ENCODE data around the gene GALNT5. TPM values are rescaled to one million over a fixed set of nuclear protein-coding genes. Genes with fewer than 3 reads are reported as not detected.
"Not testable (repeated sequence)": the region's sequence is repeated elsewhere in the genome, so short reads cannot be mapped to it uniquely, and the experiment has no call there.

The GALNT5 gene
- polyA plus RNA-seq, 3 donors = not detected

- WGBS (ENCODE audit: insufficient coverage) = no CpG with 5 or more reads among the region's 4 CpGs
- peaks cover 29 to 39% (median 36%) of the 10 kb centered on the region in 7 donors for H3K9me3 Mint-ChIP-seq
- H3K4me1 Mint-ChIP-seq = peaks cover 4% of the 10 kb centered on the region
- peaks cover 22 to 24% of the 10 kb centered on the region in 2 donors for H3K9me3 ChIP-seq (replicated peaks in 1 of 2; ENCODE audit: control insufficient read depth in 1 of 2, insufficient read depth in 1 of 2, low read length in 2 of 2)
- no peaks in the 10 kb centered on the region for H3K79me2 ChIP-seq (ENCODE audit: insufficient read depth, low read length)
- no peak for DNase-seq
- no peaks in the 10 kb centered on the region for H3K4me1 ChIP-seq (ENCODE audit: control insufficient read depth in 1 of 2, insufficient read depth in 2 of 2, low read length in 2 of 2)
- H3K27me3 Mint-ChIP-seq (ENCODE audit: low read depth in 3 of 3) = peaks cover 0 to 3% (median 0%) of the 10 kb centered on the region in 3 donors
- H3K4me2 ChIP-seq (replicated peaks; ENCODE audit: extremely low read depth, low read length, poor library complexity, severe bottlenecking) = no peak overlapping the region
- H3K4me3 ChIP-seq (replicated peaks in 1 of 3; ENCODE audit: low read depth in 2 of 3, low read length in 3 of 3) = no peak overlapping the region
- no peak overlapping the region for H3K27ac Mint-ChIP-seq
- no peaks in the 10 kb centered on the region for H3K27me3 ChIP-seq (ENCODE audit: control insufficient read depth in 2 of 2, insufficient read depth in 2 of 2, low read length in 2 of 2)
- peaks cover 6 to 7% of the 10 kb centered on the region in 2 donors for H3K36me3 Mint-ChIP-seq
- intact Hi-C loops (cut with micrococcal nuclease) = no loop called here
- H4K20me1 ChIP-seq (ENCODE audit: insufficient read depth, low read length) = no peaks in the 10 kb centered on the region
- no peak for TF ChIP-seq CTCF (IDR thresholded peaks at IDR 0.05)
- no peak overlapping the region for H3K9ac ChIP-seq (ENCODE audit: insufficient read depth, low read length, poor library complexity, severe bottlenecking)
- H3K4me3 Mint-ChIP-seq = no peak overlapping the region
- no peak overlapping the region for H3K27ac ChIP-seq (ENCODE audit: low read depth in 1 of 2, low read length in 2 of 2)
- H3K36me3 ChIP-seq (replicated peaks in 1 of 2; ENCODE audit: control insufficient read depth in 1 of 2, insufficient read depth in 2 of 2, low read length in 2 of 2) = no peaks in the 10 kb centered on the region
- H2AFZ ChIP-seq (ENCODE audit: insufficient read depth, low read depth, low read length, poor library complexity, severe bottlenecking) = no peak overlapping the region
Measured at GRCh38 chr2:157339965-157340655, 82.6 kb downstream of the GALNT5 start.

- not testable (repeated sequence) for H3K36me3 Mint-ChIP-seq
Measured at GRCh38 chr2:157341381-157341780, 83.9 kb downstream of the GALNT5 start.

More at GRCh38 chr2:157341381-157341780, 83.9 kb downstream of the GALNT5 start:
- WGBS (ENCODE audit: insufficient coverage) = 100% methylated on average over 1 of the region's 2 CpGs
- H3K9ac ChIP-seq (ENCODE audit: insufficient read depth, low read length, poor library complexity, severe bottlenecking); H3K36me3 ChIP-seq (replicated peaks in 1 of 2; ENCODE audit: control insufficient read depth in 1 of 2, insufficient read depth in 2 of 2, low read length in 2 of 2); H3K4me3 Mint-ChIP-seq; H2AFZ ChIP-seq (ENCODE audit: insufficient read depth, low read depth, low read length, poor library complexity, severe bottlenecking); H3K79me2 ChIP-seq (ENCODE audit: insufficient read depth, low read length); H3K4me1 ChIP-seq (ENCODE audit: control insufficient read depth in 1 of 2, insufficient read depth in 2 of 2, low read length in 2 of 2); H3K4me2 ChIP-seq (replicated peaks; ENCODE audit: extremely low read depth, low read length, poor library complexity, severe bottlenecking); H3K27ac Mint-ChIP-seq; H3K4me3 ChIP-seq (replicated peaks in 1 of 3; ENCODE audit: low read depth in 2 of 3, low read length in 3 of 3); H3K4me1 Mint-ChIP-seq; intact Hi-C loops (cut with micrococcal nuclease); H3K27me3 ChIP-seq (ENCODE audit: control insufficient read depth in 2 of 2, insufficient read depth in 2 of 2, low read length in 2 of 2); DNase-seq; H3K27me3 Mint-ChIP-seq (ENCODE audit: low read depth in 3 of 3); H4K20me1 ChIP-seq (ENCODE audit: insufficient read depth, low read length); H3K27ac ChIP-seq (ENCODE audit: low read depth in 1 of 2, low read length in 2 of 2): not testable (repeated sequence)
- H3K9me3 ChIP-seq (replicated peaks in 1 of 2; ENCODE audit: control insufficient read depth in 1 of 2, insufficient read depth in 1 of 2, low read length in 2 of 2) = peaks cover 25 to 30% of the 10 kb centered on the region in 2 donors
- H3K9me3 Mint-ChIP-seq = peaks cover 33 to 45% (median 41%) of the 10 kb centered on the region in 7 donors
